ENCODE measurements around the gene SLC43A1.
"Not testable (repeated sequence)": the region's sequence is repeated elsewhere in the genome, so short reads cannot be mapped to it uniquely, and the experiment has no call there.

SLC43A1 gene

DNA sequence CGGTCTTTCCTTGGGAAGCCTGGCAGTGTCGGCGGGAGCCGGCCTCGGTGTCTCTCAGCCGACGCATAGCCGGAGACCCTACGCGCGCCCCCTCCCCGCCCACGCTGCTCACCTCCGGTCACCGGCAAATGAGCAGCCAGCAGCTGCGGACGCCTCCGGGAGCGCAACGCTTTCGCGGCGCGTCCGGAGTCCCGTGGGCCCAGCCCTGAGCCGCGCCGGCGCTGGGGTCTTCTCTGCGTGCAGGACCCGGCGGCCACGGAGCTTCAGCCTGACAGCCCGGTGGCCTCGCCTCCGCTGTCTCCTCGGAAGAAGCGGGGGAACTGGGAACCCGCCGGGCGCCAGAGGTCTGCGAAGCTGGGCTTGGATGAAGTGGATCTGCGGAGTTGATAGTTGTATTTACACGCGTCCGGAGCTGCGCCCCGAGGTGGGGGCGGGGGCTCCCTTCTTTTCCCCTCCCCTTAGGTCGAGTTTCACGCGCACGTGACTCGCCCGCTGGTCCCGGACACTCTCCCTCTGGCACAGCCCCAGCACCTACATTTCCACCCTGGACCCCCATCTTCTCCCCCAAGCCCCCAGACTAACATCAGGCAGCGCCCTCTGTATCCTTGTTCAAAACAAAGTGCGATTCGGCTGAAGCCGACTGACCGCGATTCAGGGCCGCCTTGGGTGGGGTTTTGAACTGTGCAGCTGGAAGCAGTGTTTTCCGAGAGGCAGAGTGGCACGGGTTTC is at the start of gene SLC43A1:
Gene SLC43A1, minus strand, starts transcription at position 371 of the 729 bp plus-strand sequence. CDS start 1,591 bp downstream, outside the sequence.
- peak; percentile 90 for DNase-seq (ENCODE audit: low spot score)

DNA sequence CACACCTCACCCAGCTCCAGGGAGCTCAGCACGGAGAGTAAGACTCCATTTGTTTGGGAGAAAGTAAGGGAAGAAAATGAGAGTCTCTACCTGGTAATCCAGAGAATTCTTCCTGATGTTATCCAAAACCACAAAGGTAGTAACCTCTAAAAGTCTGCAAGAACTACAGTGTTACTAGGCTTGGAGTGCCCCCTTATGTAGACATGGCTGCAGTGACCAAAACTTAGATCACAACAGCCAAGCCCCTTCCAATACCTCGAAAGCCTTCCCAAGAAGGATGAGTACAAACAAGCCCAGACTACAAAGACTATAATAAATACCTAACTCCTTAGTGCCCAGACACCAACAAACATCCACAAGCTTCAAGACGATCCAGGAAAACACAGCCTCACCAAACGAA is 47.1 kb upstream of the SLC43A1 start:
- DNase-seq (ENCODE audit: low spot score), result no peak

GRCh38 chr11:57560146-57560545 is 44.6 kb upstream of the SLC43A1 start:
- no peak for DNase-seq (ENCODE audit: low spot score)

GRCh38 chr11:57556041-57556440 is 40.5 kb upstream of the SLC43A1 start:
- no peak for DNase-seq (ENCODE audit: low spot score)

- DNase-seq (ENCODE audit: low spot score), result no peak
Observed at GRCh38 chr11:57555393-57555792, 39.9 kb upstream of the SLC43A1 start.

GRCh38 chr11:57552479-57552878 is 37.0 kb upstream of the SLC43A1 start:
- no peak for DNase-seq (ENCODE audit: low spot score)

GRCh38 chr11:57551941-57552340 is 36.4 kb upstream of the SLC43A1 start:
- no peak for DNase-seq (ENCODE audit: low spot score)

GRCh38 chr11:57549983-57550382 is 34.5 kb upstream of the SLC43A1 start:
- DNase-seq (ENCODE audit: low spot score), result no peak

DNA sequence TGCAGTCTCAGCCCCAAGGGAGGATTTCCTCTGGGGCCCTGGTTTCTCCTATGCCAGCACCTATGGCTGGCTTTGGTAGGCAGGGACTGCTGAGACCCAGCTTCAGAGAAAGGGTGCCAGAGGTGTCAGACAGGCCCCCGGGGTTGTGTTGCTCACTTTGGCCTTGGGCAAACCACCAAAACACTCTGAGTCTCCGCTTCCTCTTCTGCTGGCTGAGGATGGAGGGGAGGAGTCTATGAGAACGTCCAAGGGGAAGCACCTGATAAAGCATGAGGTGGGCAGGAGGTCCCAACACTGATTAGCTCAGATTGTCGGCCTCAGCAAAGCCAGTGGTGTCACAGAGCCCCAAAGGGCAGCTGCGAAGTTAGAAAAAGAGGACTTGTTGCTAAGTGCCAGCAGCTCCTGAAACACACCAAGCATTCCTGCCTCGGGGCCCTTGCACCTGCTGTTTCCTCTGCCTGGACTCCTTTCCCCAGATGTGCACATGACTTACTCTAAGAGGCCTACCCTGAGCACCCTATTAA is 32.4 kb upstream of the SLC43A1 start:
- no peak for DNase-seq (ENCODE audit: low spot score)

DNA sequence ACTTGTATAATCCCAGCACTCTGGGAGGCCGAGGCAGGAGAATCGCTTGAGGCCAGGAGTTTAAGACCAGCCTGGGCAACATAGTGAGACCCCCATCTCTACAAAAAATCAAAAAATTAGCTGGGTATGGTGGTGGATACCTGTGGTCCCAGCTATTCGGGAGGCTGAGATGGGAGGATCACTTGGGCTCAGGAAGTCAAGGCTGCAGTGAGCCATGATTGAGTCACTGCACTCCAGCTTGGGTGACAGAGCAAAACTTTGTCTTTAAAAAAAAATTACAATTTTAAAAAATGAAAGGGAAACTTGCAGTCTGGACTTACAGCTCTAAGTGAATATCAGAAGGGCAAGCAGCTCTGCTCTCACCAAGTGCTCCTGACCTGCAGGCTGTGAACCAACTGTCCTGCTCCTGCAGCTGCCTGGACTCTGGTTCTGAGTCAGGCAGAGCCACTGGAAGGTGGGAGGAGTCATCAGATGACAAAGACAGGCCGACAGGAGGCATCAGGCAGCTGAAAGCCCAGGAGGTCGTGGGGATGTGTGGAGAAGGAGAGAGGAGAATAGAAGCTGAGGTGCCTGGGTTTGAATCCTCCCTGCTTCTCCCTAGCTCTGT is 31.5 kb upstream of the SLC43A1 start:
- DNase-seq (ENCODE audit: low spot score), result peak; percentile 65

GRCh38 chr11:57546451-57546850 is 30.9 kb upstream of the SLC43A1 start:
- DNase-seq (ENCODE audit: low spot score), result no peak

DNA sequence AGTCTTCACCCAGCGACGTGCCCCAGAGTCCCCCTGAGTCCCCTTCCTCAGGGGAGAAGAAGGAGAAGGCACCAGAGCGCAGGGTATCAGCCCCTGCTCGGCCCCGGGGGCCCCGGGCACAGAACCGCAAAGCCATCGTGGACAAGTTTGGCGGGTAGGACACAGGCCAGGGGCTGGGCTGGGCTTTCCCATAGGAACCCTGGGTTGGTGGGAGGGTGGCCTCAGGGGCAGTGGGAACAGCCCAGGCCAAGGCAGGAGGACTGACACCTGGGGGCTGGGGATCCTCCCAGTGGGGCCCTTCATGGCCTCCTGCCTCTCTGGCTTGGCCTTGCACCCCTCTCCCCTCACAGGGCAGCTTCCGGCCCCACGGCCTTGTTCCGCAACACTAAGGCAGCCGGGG is 30.4 kb upstream of the SLC43A1 start:
- DNase-seq (ENCODE audit: low spot score), result no peak

DNA sequence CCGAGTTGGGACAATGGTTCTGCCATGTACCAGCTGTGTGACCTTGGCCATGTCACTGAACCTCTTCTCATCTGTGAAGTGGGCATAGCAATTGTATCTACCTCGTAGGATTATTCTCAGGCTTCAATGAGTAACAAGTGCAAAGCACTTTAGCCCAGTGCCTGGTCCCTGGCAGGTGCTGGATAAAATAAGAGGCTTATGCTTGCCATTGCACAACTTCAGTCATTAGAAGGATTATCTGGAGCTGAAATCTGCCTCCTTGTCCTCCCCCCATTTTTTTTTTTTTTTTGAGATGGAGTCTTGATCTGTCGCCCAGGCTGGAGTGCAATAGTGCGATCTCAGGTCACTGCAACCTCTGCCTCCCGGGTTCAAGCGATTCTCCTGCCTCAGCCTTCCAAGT is 29.1 kb upstream of the SLC43A1 start:
- no peak for DNase-seq (ENCODE audit: low spot score)

DNA sequence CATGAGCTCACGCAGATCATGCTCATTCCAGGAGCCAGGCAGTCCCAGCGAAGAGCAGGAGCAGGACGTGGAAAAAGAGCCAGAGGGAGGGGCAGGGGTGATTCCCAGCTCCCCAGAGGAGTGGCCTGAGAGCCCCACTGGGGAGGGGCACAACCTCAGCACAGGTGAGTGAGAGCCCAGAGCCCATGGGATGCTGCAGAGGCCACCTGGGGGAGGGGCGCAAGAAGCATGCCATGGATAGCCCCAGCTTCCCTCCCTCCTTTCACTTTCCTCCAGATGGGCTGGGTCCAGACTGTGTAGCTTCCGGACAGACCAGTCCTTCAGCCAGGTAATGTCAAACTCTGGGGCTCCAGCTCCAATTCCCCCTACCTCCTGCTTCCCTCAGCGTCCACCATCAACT is 28.1 kb upstream of the SLC43A1 start:
- no peak for DNase-seq (ENCODE audit: low spot score)

- no peak for DNase-seq (ENCODE audit: low spot score)
Observed at GRCh38 chr11:57542582-57542981, 27.1 kb upstream of the SLC43A1 start.

GRCh38 chr11:57541169-57541568 is 25.7 kb upstream of the SLC43A1 start:
- no peak for DNase-seq (ENCODE audit: low spot score)

DNA sequence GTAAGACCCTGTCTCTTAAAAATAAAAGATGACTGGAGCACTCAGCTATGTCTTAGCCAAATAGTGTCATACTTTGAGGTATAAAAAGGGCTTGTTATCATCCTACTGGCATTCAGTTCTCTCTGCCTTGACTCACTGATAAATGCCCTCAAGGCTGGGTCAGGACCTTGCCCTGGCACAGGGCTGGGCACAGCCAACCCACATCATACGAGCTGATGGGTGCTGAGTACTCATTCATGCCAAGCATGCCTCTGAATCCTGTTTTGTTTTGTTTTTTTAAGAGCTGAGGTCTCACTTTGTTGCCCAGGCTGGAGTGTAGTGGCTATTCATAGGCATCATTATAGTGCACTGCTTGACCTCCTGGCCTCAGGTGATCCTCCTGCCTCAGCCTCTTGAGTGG is 23.8 kb upstream of the SLC43A1 start:
- no peak for DNase-seq (ENCODE audit: low spot score)

- DNase-seq (ENCODE audit: low spot score), result no peak
Observed at GRCh38 chr11:57536947-57537619, 21.6 kb upstream of the SLC43A1 start, which contains the start of gene SMTNL1. SMTNL1 (plus strand) TSS chr11:57537595; CDS start chr11:57542643, 5,048 bp downstream.

DNA sequence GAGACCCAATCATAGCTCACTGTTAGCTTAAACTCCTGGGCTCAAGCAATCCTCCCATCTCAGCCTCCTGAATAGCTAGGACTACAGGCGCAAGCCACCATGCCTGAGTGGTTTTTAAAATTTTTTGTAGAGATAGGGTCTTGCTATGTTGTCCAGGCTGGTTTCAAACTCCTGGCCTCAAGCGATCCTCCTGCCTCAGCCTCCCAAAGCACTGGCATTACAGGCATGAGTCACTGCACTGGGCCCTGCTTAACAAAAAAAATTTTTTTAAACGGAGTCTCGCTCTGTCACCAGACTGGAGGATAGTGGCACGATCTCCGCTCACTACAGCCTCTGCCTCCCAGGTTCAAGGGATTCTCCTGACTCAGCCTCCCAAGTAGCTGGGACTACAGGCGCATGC is 18.9 kb upstream of the SLC43A1 start:
- DNase-seq (ENCODE audit: low spot score), result not testable (repeated sequence)

DNA sequence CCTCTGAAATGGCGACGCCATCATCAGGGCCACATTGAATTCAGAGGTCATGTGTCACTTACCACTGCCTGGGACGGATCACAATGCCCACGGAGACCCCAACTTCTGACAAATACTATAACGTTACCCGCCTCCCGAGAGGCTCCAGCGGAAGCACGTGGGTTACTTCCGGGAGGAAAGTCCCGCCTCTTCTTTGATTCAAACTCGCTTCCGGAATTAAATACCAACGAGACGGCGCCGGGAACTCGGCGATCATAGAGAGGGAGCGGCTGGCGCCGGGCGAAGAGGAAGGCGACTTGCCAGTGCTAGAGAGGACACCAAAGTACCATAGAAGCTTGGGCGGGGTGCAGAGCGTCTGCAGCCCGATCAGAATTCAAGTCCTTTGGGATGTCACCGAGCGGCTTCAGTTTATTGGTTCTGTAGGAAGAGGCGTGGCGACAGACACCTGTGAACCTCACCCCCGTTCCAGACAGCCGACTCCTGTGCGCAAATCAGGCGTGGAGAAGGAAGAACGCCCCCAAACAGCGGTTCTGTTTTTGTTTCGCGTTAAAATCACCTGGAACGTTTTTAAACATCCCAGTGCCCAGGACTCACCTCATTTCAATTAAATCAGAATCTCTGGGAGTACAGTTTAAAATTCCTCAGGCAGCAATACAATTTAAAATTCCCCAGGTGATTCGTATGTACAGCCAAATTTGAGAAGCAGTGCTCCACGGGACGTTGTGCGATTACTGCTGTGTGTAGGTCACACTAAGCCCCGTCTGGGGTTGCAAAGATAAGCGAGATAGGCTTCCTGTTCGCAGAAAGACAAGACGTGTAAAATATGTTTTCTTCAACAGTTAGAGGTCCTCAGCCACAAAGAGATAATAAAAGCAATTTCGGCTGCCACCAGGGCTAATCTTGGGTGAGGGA is 15.3 kb upstream of the SLC43A1 start, which contains the start of gene TIMM10:
Gene TIMM10, minus strand, starts transcription at position 159 of the 912 bp plus-strand sequence. CDS start 565 bp downstream, outside the sequence.
- DNase-seq (ENCODE audit: low spot score), result peak; percentile 93

DNA sequence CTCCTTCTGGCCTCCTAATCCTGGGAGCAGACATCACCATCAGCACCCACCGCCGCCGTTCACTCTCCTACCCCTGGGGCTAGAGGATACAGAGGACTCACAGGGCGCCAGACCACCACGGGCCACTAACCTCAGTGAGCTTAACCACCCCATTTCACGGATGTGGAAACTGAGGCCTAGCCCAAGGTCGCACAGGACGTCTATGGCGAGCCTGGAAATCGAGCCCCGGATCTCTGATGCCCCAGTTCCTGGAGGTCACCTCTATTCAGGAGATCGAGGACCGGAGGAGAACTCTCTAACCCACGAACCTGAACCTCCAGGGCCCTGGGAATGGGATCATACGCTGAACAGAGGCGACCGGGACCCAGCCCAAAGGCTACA is 14.7 kb upstream of the SLC43A1 start:
- no peak for DNase-seq (ENCODE audit: low spot score)

- DNase-seq (ENCODE audit: low spot score), result no peak
Observed at GRCh38 chr11:57529012-57529411, 13.5 kb upstream of the SLC43A1 start.
